ENCODE measurements around the gene SLC22A1. TPM values are rescaled to one million over a fixed set of nuclear protein-coding genes. Genes with fewer than 3 reads are reported as not detected.

Gene SLC22A1
- total RNA-seq, 3 donors from 2014 or later (not counting 1 experiment from before 2014, with no cell fraction given) = 1.4 to 4.5 (median 3.0) TPM

DNA sequence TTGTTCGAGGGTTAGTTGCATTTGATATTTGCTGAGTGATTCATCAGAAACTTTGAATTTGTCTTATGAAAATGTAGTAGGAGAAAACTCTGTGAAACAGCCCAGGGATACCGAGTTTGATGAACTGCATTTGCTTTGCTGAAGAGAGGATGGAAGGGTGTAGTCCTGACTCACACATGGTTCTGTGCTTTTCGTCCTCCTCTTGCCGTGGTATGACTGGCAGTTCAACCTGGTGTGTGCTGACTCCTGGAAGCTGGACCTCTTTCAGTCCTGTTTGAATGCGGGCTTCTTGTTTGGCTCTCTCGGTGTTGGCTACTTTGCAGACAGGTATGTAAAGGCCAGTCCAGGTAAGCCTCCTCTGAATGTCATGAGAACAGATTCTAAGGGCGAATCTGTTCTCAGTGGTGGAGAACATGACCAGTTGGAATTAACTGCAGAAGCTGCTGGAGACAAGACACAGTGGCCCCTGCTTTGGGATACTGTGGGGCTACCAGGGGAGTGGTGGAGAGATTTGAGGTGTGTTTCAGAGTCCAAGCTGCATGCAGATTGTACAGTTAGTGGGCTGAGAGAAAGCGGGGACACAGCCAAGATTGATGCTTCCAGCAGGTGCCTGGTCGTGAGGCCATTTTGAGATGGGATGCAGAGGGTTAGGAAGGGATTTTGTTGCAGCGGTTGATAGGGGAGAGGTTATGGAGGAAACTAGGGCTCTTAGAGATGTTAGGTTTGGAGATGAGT lies 8.4 kb downstream of the SLC22A1 start:
- no peaks in the 10 kb centered on the region for H3K27me3 Mint-ChIP-seq (ENCODE audit: low read depth in 2 of 2)
- Histone ChIP-seq H3K4me3 (ENCODE audit: low read length) (no peak overlapping the region), H3K36me3 (ENCODE audit: control insufficient read depth, insufficient read depth, low read length) (no peaks in the 10 kb centered on the region), H3K9me3 (ENCODE audit: control insufficient read depth, insufficient read depth, low read length) (no peaks in the 10 kb centered on the region), H3K27ac (ENCODE audit: low read length) (no peak overlapping the region), H3K4me1 (ENCODE audit: control insufficient read depth, insufficient read depth, low read length) (no peaks in the 10 kb centered on the region), H3K27me3 (ENCODE audit: control insufficient read depth, insufficient read depth, low read length) (no peaks in the 10 kb centered on the region)
- peak overlapping the region in 1 of 2 donors; percentile 21 for H3K27ac Mint-ChIP-seq
- H3K4me1 Mint-ChIP-seq = no peaks in the 10 kb centered on the region
- H3K36me3 Mint-ChIP-seq = no peaks in the 10 kb centered on the region
- no peak overlapping the region for H3K4me3 Mint-ChIP-seq
- intact Hi-C loops (cut with micrococcal nuclease) = no loop called here
- ATAC-seq (no peak), DNase-seq (no peak)
- WGBS (ENCODE audit: insufficient coverage) = 93% methylated on average over 10 of the region's 10 CpGs
- no peak for TF ChIP-seq CTCF (IDR thresholded peaks at IDR 0.05)
- H3K9me3 Mint-ChIP-seq = no peaks in the 10 kb centered on the region

DNA sequence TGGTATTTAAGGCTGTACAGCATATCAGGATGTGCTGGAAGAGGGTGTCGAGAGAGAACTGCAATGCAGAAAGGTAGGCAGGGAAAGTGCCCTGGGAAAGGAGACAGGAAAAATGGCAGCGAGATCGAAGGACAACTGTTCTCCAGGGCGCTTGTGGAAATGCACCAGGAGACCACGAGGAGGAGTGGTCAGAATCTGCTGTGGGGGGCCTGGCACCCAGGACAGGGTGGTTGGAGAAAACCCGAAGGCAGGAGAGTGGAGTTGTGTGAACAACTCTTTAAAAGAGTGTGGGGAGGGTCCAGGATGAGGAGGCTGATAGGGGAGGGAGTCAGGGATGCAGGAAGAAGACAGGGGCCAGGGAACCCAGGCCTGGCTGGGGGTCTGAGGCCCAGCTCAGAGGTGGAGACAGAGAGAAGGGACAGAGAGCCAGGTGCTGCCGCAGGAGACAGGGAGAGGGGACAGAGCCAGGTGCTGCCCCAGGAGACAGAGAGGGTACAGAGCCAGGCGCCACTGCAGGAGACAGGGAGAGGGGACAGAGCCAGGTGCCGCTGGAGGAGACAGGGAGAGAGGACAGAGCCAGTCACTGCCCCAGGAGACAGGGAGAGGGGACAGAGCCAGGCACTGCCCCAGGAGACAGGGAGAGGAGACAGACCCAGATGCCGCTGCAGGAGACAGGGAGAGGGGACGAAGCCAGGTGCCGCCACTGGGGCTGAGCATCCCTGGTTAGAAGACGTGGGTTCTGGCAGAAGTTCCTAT lies 9.3 kb downstream of the SLC22A1 start:
- DNase-seq = no peak
- Mint-ChIP-seq H3K4me1 (no peaks in the 10 kb centered on the region), H3K27ac (no peak overlapping the region), H3K27me3 (ENCODE audit: low read depth in 2 of 2) (no peaks in the 10 kb centered on the region), H3K9me3 (no peaks in the 10 kb centered on the region), H3K4me3 (no peak overlapping the region), H3K36me3 (no peaks in the 10 kb centered on the region)
- 90% methylated on average over 13 of the region's 13 CpGs for WGBS (ENCODE audit: insufficient coverage)
- no peak for ATAC-seq
- Histone ChIP-seq H3K27me3 (ENCODE audit: control insufficient read depth, insufficient read depth, low read length) (no peaks in the 10 kb centered on the region), H3K4me3 (ENCODE audit: low read length) (no peak overlapping the region), H3K4me1 (ENCODE audit: control insufficient read depth, insufficient read depth, low read length) (no peaks in the 10 kb centered on the region), H3K27ac (ENCODE audit: low read length) (no peak overlapping the region), H3K36me3 (ENCODE audit: control insufficient read depth, insufficient read depth, low read length) (no peaks in the 10 kb centered on the region), H3K9me3 (ENCODE audit: control insufficient read depth, insufficient read depth, low read length) (no peaks in the 10 kb centered on the region)
- intact Hi-C loops (cut with micrococcal nuclease) = no loop called here
- no peak for TF ChIP-seq CTCF (IDR thresholded peaks at IDR 0.05)

- no peak for DNase-seq
- Mint-ChIP-seq H3K36me3 (no peaks in the 10 kb centered on the region), H3K27me3 (ENCODE audit: low read depth in 2 of 2) (no peaks in the 10 kb centered on the region), H3K9me3 (no peaks in the 10 kb centered on the region), H3K4me3 (no peak overlapping the region), H3K4me1 (no peaks in the 10 kb centered on the region), H3K27ac (peak overlapping the region; percentile 14 to 35)
- intact Hi-C loops (cut with micrococcal nuclease) = no loop called here
- Histone ChIP-seq H3K4me1 (ENCODE audit: control insufficient read depth, insufficient read depth, low read length) (no peaks in the 10 kb centered on the region), H3K9me3 (ENCODE audit: control insufficient read depth, insufficient read depth, low read length) (no peaks in the 10 kb centered on the region), H3K36me3 (ENCODE audit: control insufficient read depth, insufficient read depth, low read length) (no peaks in the 10 kb centered on the region), H3K4me3 (ENCODE audit: low read length) (no peak overlapping the region), H3K27me3 (ENCODE audit: control insufficient read depth, insufficient read depth, low read length) (no peaks in the 10 kb centered on the region), H3K27ac (ENCODE audit: low read length) (no peak overlapping the region)
- ATAC-seq = peak in 1 of 3 donors; percentile 28
- 87% methylated on average over 19 of the region's 19 CpGs for WGBS (ENCODE audit: insufficient coverage)
- no peak for TF ChIP-seq CTCF (IDR thresholded peaks at IDR 0.05)
These were observed 10.2 kb downstream of the SLC22A1 start for GRCh38 chr6:160131636-160132296.

All from natural killer cell (primary cell).